H9 (cell line): ENCODE measurements around the gene METTL21A. TPM values are rescaled to one million over a fixed set of nuclear protein-coding genes. Genes with fewer than 3 reads are reported as not detected.

Source experiments
- DNase-seq: peaks from one replicate; pipeline ENCODE4 v3.0.0-alpha.2; 2017
- H2AFZ ChIP-seq: one replicate; pipeline ENCODE4 v1.6.1; 2013; ENCODE audit warnings: mild to moderate bottlenecking, low read length, control low read depth, moderate library complexity
- H2AK5ac ChIP-seq: 2 replicates; pipeline ENCODE4 v1.6.1; 2013; ENCODE audit warnings: low read length, control low read depth, mixed read lengths; ENCODE audit not compliant: insufficient read length
- H2BK120ac ChIP-seq: one replicate; pipeline ENCODE4 v1.6.1; 2013; ENCODE audit warnings: low read depth, mild to moderate bottlenecking, low read length, control low read depth, inconsistent platforms; ENCODE audit not compliant: poor library complexity, severe bottlenecking
- H2BK12ac ChIP-seq: 2 replicates; pipeline ENCODE4 v1.6.1; 2013; ENCODE audit warnings: low read length, control low read depth, mixed read lengths, low read depth; ENCODE audit not compliant: insufficient read length
- H2BK15ac ChIP-seq: 2 replicates; pipeline ENCODE4 v1.6.1; 2013; ENCODE audit warnings: low read depth, low read length, control low read depth
- H2BK20ac ChIP-seq: one replicate; pipeline ENCODE4 v1.6.1; 2013; ENCODE audit warnings: low read depth, mild to moderate bottlenecking, low read length, control low read depth, inconsistent platforms; ENCODE audit not compliant: poor library complexity, severe bottlenecking
- H2BK5ac ChIP-seq: 2 replicates; pipeline ENCODE4 v1.6.1; 2013; ENCODE audit warnings: low read length, control low read depth, mixed read lengths; ENCODE audit not compliant: insufficient read length
- H3K14ac ChIP-seq: 2 replicates; pipeline ENCODE4 v1.6.1; 2013; ENCODE audit warnings: low read length, control low read depth; ENCODE audit not compliant: insufficient read depth
- H3K18ac ChIP-seq: 2 replicates; pipeline ENCODE4 v1.6.1; 2013; ENCODE audit warnings: low read depth, mild to moderate bottlenecking, mixed read lengths, low read length, control low read depth; ENCODE audit not compliant: insufficient read length
- H3K23ac ChIP-seq: 2 replicates; pipeline ENCODE4 v1.6.1; 2013; ENCODE audit warnings: low read length, control low read depth, mixed read lengths, low read depth; ENCODE audit not compliant: insufficient read length
- H3K23me2 ChIP-seq: 2 replicates; pipeline ENCODE4 v1.6.1; 2013; ENCODE audit warnings: low read depth, mild to moderate bottlenecking, mixed read lengths, low read length, control low read depth; ENCODE audit not compliant: insufficient read length, poor library complexity, severe bottlenecking
- H3K27ac ChIP-seq: 2 replicates; pipeline ENCODE4 v1.5.1; 2013; ENCODE audit warnings: low read length, control low read depth, mixed read lengths, low read depth; ENCODE audit not compliant: insufficient read length
- H3K27me3 ChIP-seq: 2 replicates; pipeline ENCODE4 v1.6.1; 2013; ENCODE audit warnings: low read length, control low read depth, inconsistent platforms; ENCODE audit not compliant: insufficient read depth
- H3K4ac ChIP-seq: 2 replicates; pipeline ENCODE4 v1.6.1; 2013; ENCODE audit warnings: low read depth, mild to moderate bottlenecking, control low read depth, inconsistent platforms, low read length, moderate library complexity
- H3K4me1 ChIP-seq: 2 replicates; pipeline ENCODE4 v1.6.1; 2013; ENCODE audit warnings: low read length, control low read depth, inconsistent platforms; ENCODE audit not compliant: insufficient read depth
- H3K4me2 ChIP-seq: 2 replicates; pipeline ENCODE4 v1.6.1; 2013; ENCODE audit warnings: low read length, control low read depth, mixed read lengths; ENCODE audit not compliant: insufficient read length, insufficient read depth
- H3K56ac ChIP-seq: 2 replicates; pipeline ENCODE4 v1.6.1; 2013; ENCODE audit warnings: low read depth, mild to moderate bottlenecking, mixed read lengths, low read length, control low read depth; ENCODE audit not compliant: insufficient read length
- H3K79me1 ChIP-seq: 2 replicates; pipeline ENCODE4 v1.6.1; 2013; ENCODE audit warnings: low read depth, mild to moderate bottlenecking, moderate library complexity, low read length, control low read depth, inconsistent platforms; ENCODE audit not compliant: insufficient read depth, poor library complexity, severe bottlenecking
- H3K79me2 ChIP-seq: 2 replicates; pipeline ENCODE4 v1.6.1; 2013; ENCODE audit warnings: low read length, control low read depth, inconsistent platforms; ENCODE audit not compliant: insufficient read depth
- H3K9ac ChIP-seq: 2 replicates; pipeline ENCODE4 v1.6.1; 2013; ENCODE audit warnings: low read length, control low read depth, mixed read lengths; ENCODE audit not compliant: insufficient read length; ENCODE audit errors: extremely low read depth
- H3K9me3 ChIP-seq: one replicate; pipeline ENCODE4 v1.6.1; 2013; ENCODE audit warnings: low read depth, low read length, inconsistent platforms; ENCODE audit not compliant: control insufficient read depth
- H3T11ph ChIP-seq: one replicate; pipeline ENCODE4 v1.6.1; 2013; ENCODE audit warnings: mild to moderate bottlenecking, low read length, control low read depth, inconsistent platforms
- H4K20me1 ChIP-seq: one replicate; pipeline ENCODE4 v1.6.1; 2013; ENCODE audit not compliant: control insufficient read depth, insufficient read length, insufficient read depth
- H4K5ac ChIP-seq: 2 replicates; pipeline ENCODE4 v1.6.1; 2013; ENCODE audit warnings: low read depth, mild to moderate bottlenecking, mixed read lengths, low read length, control low read depth; ENCODE audit not compliant: insufficient read length
- H4K8ac ChIP-seq: replicated peaks from 2 replicates; pipeline ENCODE4 v1.6.1; 2013; ENCODE audit warnings: low read length, control low read depth, mixed read lengths, low read depth; ENCODE audit not compliant: insufficient read length
- H4K91ac ChIP-seq: 2 replicates; pipeline ENCODE4 v1.6.1; 2013; ENCODE audit warnings: low read depth, mild to moderate bottlenecking, moderate library complexity, mixed read lengths, low read length, control low read depth; ENCODE audit not compliant: insufficient read length
- H3K27ac Mint-ChIP-seq, 3 experiments: 2 replicates in 2 of 3; 3 replicates in 1 of 3; pipeline ENCODE4 v1.8.0; 2020 to 2021; ENCODE audit warnings: mixed read lengths in 3 of 3, mild to moderate bottlenecking in 1 of 3, moderate library complexity in 1 of 3
- H3K27me3 Mint-ChIP-seq: 2 replicates; pipeline ENCODE4 v1.8.0; 2021; ENCODE audit warnings: low read depth, mild to moderate bottlenecking, moderate library complexity, mixed read lengths
- H3K36me3 Mint-ChIP-seq, 3 experiments: 2 replicates in 2 of 3; 3 replicates in 1 of 3; pipeline ENCODE4 v1.8.0; 2020 to 2021; ENCODE audit warnings: low read depth in 3 of 3, mixed read lengths in 3 of 3; ENCODE audit not compliant: insufficient read depth in 1 of 3
- H3K4me1 Mint-ChIP-seq, 2 experiments: 2 replicates each; pipeline ENCODE4 v1.8.0; 2020; ENCODE audit warnings: mixed read lengths in 2 of 2
- H3K4me3 Mint-ChIP-seq, 2 experiments: 2 replicates in 1 of 2; 3 replicates in 1 of 2; pipeline ENCODE4 v1.8.0; 2020 to 2021; ENCODE audit warnings: mild to moderate bottlenecking in 2 of 2, mixed read lengths in 2 of 2, moderate library complexity in 1 of 2
- H3K9me3 Mint-ChIP-seq, 2 experiments: 2 replicates in 1 of 2; 3 replicates in 1 of 2; pipeline ENCODE4 v1.8.0; 2020; ENCODE audit warnings: mild to moderate bottlenecking in 2 of 2, mixed read lengths in 2 of 2, moderate library complexity in 1 of 2
- WGBS: extraction: QIAGEN DNeasy Blood & Tissue Kit; methylation state at CpG from one replicate; pipeline ENCODE4 v1.1.7; 2013; ENCODE audit warnings: missing lambda C conversion rate, low lambda C conversion rate, mixed read lengths; ENCODE audit not compliant: insufficient read length; ENCODE audit errors: extremely low coverage; 5-methylcytosine and 5-hydroxymethylcytosine counted together
- total RNA-seq: library from RNA; stranded (reverse); gene quantifications from 2 replicates; pipeline ENCODE4 v1.2.1, GENCODE V29; 2021
- TF ChIP-seq, protein P1 (sequence below): fragments of 200-600 bp; sonication (generic); conservative IDR thresholded peaks from 3 replicates; pipeline ENCODE4 v1.8.0; 2021; ENCODE audit warnings: antibody characterized with exemption, mild to moderate bottlenecking

The METTL21A gene
- total RNA-seq, 1 experiment from 2014 or later: 65.9 TPM

- no peak overlapping the region for H3K23ac ChIP-seq
- H3K18ac ChIP-seq: no peak overlapping the region
- no peak overlapping the region for H3K56ac ChIP-seq
- no peaks in the 10 kb centered on the region for H3K79me2 ChIP-seq
- H4K91ac ChIP-seq: no peak overlapping the region
- no peak overlapping the region for H2BK12ac ChIP-seq
- H2BK5ac ChIP-seq: no peak overlapping the region
- no peak overlapping the region for H2AFZ ChIP-seq
- WGBS: no CpG with 5 or more reads among the region's 6 CpGs
- no peaks in the 10 kb centered on the region for H3K4me1 ChIP-seq
- Mint-ChIP-seq H3K9me3 (no peaks in the 10 kb centered on the region), H3K36me3 (peaks cover 48 to 86% (median 66%) of the 10 kb centered on the region in 3 experiments), H3K27me3 (no peaks in the 10 kb centered on the region), H3K4me3 (no peak overlapping the region), H3K27ac (peak overlapping the region in 2 of 3 experiments; percentile 17 to 24; a peak in 5 of 7 replicates), H3K4me1 (peaks cover 4 to 12% of the 10 kb centered on the region in 2 experiments; a peak in 3 of 4 replicates)
- TF ChIP-seq, protein P1, sequence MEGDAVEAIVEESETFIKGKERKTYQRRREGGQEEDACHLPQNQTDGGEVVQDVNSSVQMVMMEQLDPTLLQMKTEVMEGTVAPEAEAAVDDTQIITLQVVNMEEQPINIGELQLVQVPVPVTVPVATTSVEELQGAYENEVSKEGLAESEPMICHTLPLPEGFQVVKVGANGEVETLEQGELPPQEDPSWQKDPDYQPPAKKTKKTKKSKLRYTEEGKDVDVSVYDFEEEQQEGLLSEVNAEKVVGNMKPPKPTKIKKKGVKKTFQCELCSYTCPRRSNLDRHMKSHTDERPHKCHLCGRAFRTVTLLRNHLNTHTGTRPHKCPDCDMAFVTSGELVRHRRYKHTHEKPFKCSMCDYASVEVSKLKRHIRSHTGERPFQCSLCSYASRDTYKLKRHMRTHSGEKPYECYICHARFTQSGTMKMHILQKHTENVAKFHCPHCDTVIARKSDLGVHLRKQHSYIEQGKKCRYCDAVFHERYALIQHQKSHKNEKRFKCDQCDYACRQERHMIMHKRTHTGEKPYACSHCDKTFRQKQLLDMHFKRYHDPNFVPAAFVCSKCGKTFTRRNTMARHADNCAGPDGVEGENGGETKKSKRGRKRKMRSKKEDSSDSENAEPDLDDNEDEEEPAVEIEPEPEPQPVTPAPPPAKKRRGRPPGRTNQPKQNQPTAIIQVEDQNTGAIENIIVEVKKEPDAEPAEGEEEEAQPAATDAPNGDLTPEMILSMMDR: no peak
- no peaks in the 10 kb centered on the region for H3K27me3 ChIP-seq
- H3K4me2 ChIP-seq: no peak overlapping the region
- no peak overlapping the region for H3K4ac ChIP-seq
- no peak overlapping the region for H2AK5ac ChIP-seq
- no peak overlapping the region for H3K27ac ChIP-seq
- no peak overlapping the region for H2BK20ac ChIP-seq
- no peak overlapping the region for H2BK120ac ChIP-seq
- no peaks in the 10 kb centered on the region for H3K9me3 ChIP-seq
- no peak overlapping the region for H3T11ph ChIP-seq
- no peak overlapping the region for H3K14ac ChIP-seq
- H4K8ac ChIP-seq: no peak overlapping the region
- H3K79me1 ChIP-seq: peaks cover 2% of the 10 kb centered on the region
- H4K5ac ChIP-seq: no peak overlapping the region
- no peak for DNase-seq
- no peaks in the 10 kb centered on the region for H3K23me2 ChIP-seq
- H3K9ac ChIP-seq: no peak overlapping the region
- H4K20me1 ChIP-seq: no peaks in the 10 kb centered on the region
- no peak overlapping the region for H2BK15ac ChIP-seq
Measured at GRCh38 chr2:207617011-207617671, 8.1 kb downstream of the METTL21A start.
